HEK293 (cell line): Measurements from ENCODE around the gene KRTAP19-3.
"Not testable (repeated sequence)": the region's sequence is repeated elsewhere in the genome, so short reads cannot be mapped to it uniquely, and the experiment has no call there.

Experiments
- CTCF ChIA-PET: fragments of 350-600 bp; formaldehyde crosslinking; extraction: SDS; loops from one replicate; lab custom pipeline; 2021; ENCODE audit warnings: antibody characterized with exemption; lab: Yijun Ruan, JAX
- POLR2A ChIA-PET: fragments of 300-600 bp; formaldehyde crosslinking; extraction: SDS; loops from one replicate; lab custom pipeline; 2020; ENCODE audit warnings: antibody characterized with exemption, inconsistent platforms; lab: Yijun Ruan, JAX
- H3K27ac ChIP-seq: fragments of 200-500 bp; sonication (Bioruptor generic); 2 replicates; pipeline ENCODE4 v1.5.1; 2014; ENCODE audit warnings: low read depth, low read length, control low read depth, inconsistent platforms; ENCODE audit errors: extremely low read depth
- H3K36me3 ChIP-seq, 2 experiments: fragments of 200-500 bp in 1 of 2; sonication (Bioruptor generic) in 1 of 2; 1 replicate in 1 of 2; 2 replicates in 1 of 2; pipeline ENCODE4 v1.5.1; 2014 to 2017; ENCODE audit warnings: inconsistent platforms in 2 of 2, low read length in 2 of 2; ENCODE audit not compliant: control insufficient read depth in 2 of 2, insufficient read depth in 1 of 2
- H3K4me1 ChIP-seq: fragments of 200-500 bp; sonication (Bioruptor generic); 2 replicates; pipeline ENCODE4 v1.5.1; 2014; ENCODE audit warnings: mild to moderate bottlenecking, low read length, inconsistent platforms; ENCODE audit not compliant: control insufficient read depth, insufficient read depth
- H3K4me3 ChIP-seq: 2 replicates; pipeline ENCODE4 v1.5.1; 2011; ENCODE audit warnings: low read depth, mild to moderate bottlenecking, control low read depth, low read length, moderate library complexity
- H3K9me3 ChIP-seq: fragments of 200-500 bp; sonication (Bioruptor generic); 2 replicates; pipeline ENCODE4 v1.5.1; 2014; ENCODE audit warnings: low read depth, low read length, inconsistent platforms; ENCODE audit not compliant: control insufficient read depth, insufficient read depth
- MYNN ChIP-seq: fragments of 450-650 bp; formaldehyde crosslinking; IDR thresholded peaks from 2 replicates; pipeline ENCODE4 v1.5.1; 2016; ENCODE audit warnings: missing biosample characterization, missing genetic modification characterization, borderline replicate concordance
- SCRT2 ChIP-seq: fragments of 450-650 bp; formaldehyde crosslinking; IDR thresholded peaks from 2 replicates; pipeline ENCODE4 v1.5.1; 2016; ENCODE audit warnings: missing biosample characterization, missing genetic modification characterization
- ZBTB1 ChIP-seq: fragments of 450-650 bp; formaldehyde crosslinking; IDR thresholded peaks from 2 replicates; pipeline ENCODE4 v1.5.1; 2016; ENCODE audit warnings: missing biosample characterization, missing genetic modification characterization
- ZNF132 ChIP-seq: fragments of 450-650 bp; formaldehyde crosslinking; IDR thresholded peaks from 2 replicates; pipeline ENCODE4 v1.5.1; 2017; ENCODE audit warnings: missing biosample characterization, missing genetic modification characterization, borderline replicate concordance
- ZNF2 ChIP-seq: fragments of 450-650 bp; formaldehyde crosslinking; IDR thresholded peaks from 2 replicates; pipeline ENCODE4 v1.5.1; 2016; ENCODE audit warnings: missing biosample characterization, missing genetic modification characterization
- ZNF214 ChIP-seq: fragments of 450-650 bp; formaldehyde crosslinking; IDR thresholded peaks from 2 replicates; pipeline ENCODE4 v1.5.1; 2017; ENCODE audit warnings: missing biosample characterization, mild to moderate bottlenecking, missing genetic modification characterization, borderline replicate concordance
- ZNF354C ChIP-seq: fragments of 450-650 bp; formaldehyde crosslinking; IDR thresholded peaks from 2 replicates; pipeline ENCODE4 v1.5.1; 2016; ENCODE audit warnings: missing biosample characterization, missing genetic modification characterization, low read depth, borderline replicate concordance
- ZNF610 ChIP-seq: fragments of 450-650 bp; formaldehyde crosslinking; IDR thresholded peaks from 2 replicates; pipeline ENCODE4 v1.5.1; 2016; ENCODE audit warnings: missing biosample characterization, missing genetic modification characterization, borderline replicate concordance
- ZNF621 ChIP-seq: fragments of 450-650 bp; formaldehyde crosslinking; IDR thresholded peaks from 2 replicates; pipeline ENCODE4 v1.5.1; 2017; ENCODE audit warnings: missing biosample characterization, missing genetic modification characterization
- ZNF777 ChIP-seq: fragments of 450-650 bp; formaldehyde crosslinking; IDR thresholded peaks from 2 replicates; pipeline ENCODE4 v1.5.1; 2017; ENCODE audit warnings: missing biosample characterization, missing genetic modification characterization, borderline replicate concordance
- TF ChIP-seq, protein P1 (sequence below): fragments of 450-650 bp; formaldehyde crosslinking; IDR thresholded peaks from 2 replicates; pipeline ENCODE4 v1.5.1; 2016; ENCODE audit warnings: missing biosample characterization, missing genetic modification characterization
- TF ChIP-seq, protein P2 (sequence below): fragments of 450-650 bp; formaldehyde crosslinking; IDR thresholded peaks from 2 replicates; pipeline ENCODE4 v1.5.1; 2017; ENCODE audit warnings: missing biosample characterization, missing genetic modification characterization
- TF ChIP-seq, protein P3 (sequence below): fragments of 450-650 bp; formaldehyde crosslinking; IDR thresholded peaks from 2 replicates; pipeline ENCODE4 v1.5.1; 2017; ENCODE audit warnings: missing biosample characterization, missing genetic modification characterization

Gene KRTAP19-3

DNA sequence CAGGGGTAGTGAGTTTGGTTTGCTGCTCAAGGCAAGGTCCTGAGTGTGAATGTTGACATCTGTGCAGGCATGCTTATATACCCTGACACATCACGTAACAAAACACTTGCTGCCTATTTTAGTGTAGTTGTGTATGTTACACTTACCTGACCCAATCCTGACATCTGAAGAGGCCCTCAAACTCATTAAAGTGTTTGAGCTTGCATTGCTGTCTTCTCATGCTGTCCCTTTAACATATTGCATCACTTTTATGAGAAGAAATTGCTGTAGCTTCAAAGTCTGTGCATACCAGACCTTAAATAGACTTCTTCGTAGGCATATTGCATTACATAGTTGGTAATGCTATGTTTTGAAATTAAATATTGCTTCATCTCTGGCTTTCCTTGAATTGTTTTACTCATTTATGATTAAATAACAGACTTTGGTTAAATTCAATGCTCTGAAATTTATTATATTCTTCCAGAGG is at the start of gene KRTAP19-3:
Gene KRTAP19-3 (minus strand): TSS at position 51 of the 466 bp plus-strand sequence. CDS start 56 bp downstream, outside the sequence.
- TF ChIP-seq, protein P1, sequence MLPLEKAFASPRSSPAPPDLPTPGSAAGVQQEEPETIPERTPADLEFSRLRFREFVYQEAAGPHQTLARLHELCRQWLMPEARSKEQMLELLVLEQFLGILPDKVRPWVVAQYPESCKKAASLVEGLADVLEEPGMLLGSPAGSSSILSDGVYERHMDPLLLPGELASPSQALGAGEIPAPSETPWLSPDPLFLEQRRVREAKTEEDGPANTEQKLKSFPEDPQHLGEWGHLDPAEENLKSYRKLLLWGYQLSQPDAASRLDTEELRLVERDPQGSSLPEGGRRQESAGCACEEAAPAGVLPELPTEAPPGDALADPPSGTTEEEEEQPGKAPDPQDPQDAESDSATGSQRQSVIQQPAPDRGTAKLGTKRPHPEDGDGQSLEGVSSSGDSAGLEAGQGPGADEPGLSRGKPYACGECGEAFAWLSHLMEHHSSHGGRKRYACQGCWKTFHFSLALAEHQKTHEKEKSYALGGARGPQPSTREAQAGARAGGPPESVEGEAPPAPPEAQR (tag by site-specific recombination) = no peak
- TF ChIP-seq, all 188 proteins: peak for 0

DNA sequence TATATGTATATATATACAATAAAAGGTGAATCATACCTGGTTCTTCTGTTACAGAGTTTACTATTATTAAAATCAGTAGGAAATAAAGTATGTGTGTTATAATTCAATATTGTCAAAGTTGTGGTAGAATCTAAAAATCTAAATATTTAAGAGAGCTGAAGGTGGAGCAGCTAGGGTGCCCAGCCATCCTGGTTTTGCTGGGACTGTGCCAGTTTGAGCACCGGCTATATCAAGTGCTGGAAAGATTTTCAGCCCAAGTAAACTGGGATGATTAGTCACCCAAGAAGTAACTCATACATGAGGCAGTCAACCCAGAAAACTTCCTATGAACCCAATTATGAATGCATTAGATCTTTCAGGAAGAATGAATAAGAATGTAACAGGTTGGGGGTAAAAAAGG is 27.1 kb upstream of the KRTAP19-3 start:
- POLR2A ChIA-PET = no interaction called here
- Histone ChIP-seq H3K9me3 (no peaks in the 10 kb centered on the region; the same call in none of the 2 replicates), H3K4me1 (no peaks in the 10 kb centered on the region), H3K36me3 (no peaks in the 10 kb centered on the region), H3K27ac (no peak overlapping the region), H3K4me3 (no peak overlapping the region)
- CTCF ChIA-PET = interaction anchor here (0.7 kb wide), 1 partner anchor 14 kb away, joined by 3 read pairs; no protein-coding TSS in a partner anchor
- no peak for TF ChIP-seq MYNN
- no peak for TF ChIP-seq ZNF610 (tag by site-specific recombination)

More for the DNA sequence above, at the start of gene KRTAP19-3:
- H3K4me1 ChIP-seq = no peaks in the 10 kb centered on the region
- ChIA-PET CTCF (interaction anchor here (0.6 to 0.7 kb wide), 2 partner anchors 28 to 599 kb away, joined by 4 read pairs; no protein-coding TSS in a partner anchor), POLR2A (interaction anchor here (0.7 kb wide), 1 partner anchor 1067 kb away, joined by 3 read pairs; no protein-coding TSS in a partner anchor)
- no peak within 1 kb of the TSS for H3K27ac ChIP-seq
- no peak within 1 kb of the TSS for H3K4me3 ChIP-seq
- H3K36me3 ChIP-seq = no peaks in the 10 kb centered on the region
- H3K9me3 ChIP-seq = no peaks in the 10 kb centered on the region

DNA sequence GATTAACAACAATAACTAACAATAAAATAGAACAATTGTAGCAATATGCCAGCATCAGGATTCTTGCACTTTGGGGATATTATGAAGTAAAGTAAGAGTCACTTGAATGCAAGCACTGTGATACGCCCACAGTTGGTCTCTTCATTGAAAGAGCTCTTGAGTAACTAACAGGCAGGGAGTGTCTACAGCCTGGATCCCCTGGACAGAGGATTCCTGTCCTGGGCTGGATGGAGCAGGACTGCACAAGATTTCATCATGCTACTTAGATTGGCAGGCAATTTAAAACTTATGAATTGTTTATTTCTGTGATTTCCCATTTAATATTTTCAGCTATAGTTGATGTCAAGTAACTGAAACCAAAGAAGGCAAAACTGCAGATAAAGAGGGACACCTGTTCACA is 23.9 kb upstream of the KRTAP19-3 start:
- POLR2A ChIA-PET = no interaction called here
- H3K9me3 ChIP-seq = no peaks in the 10 kb centered on the region; the same call in 1 of the 2 replicates
- TF ChIP-seq SCRT2 (no peak), ZNF132 (tag by site-specific recombination) (no peak), ZNF354C (tag by site-specific recombination) (no peak), ZNF621 (tag by site-specific recombination) (no peak), ZNF2 (tag by site-specific recombination) (no peak), ZNF214 (tag by site-specific recombination) (no peak), ZBTB1 (tag by site-specific recombination) (no peak), ZNF777 (tag by site-specific recombination) (no peak)
- TF ChIP-seq, protein P2, sequence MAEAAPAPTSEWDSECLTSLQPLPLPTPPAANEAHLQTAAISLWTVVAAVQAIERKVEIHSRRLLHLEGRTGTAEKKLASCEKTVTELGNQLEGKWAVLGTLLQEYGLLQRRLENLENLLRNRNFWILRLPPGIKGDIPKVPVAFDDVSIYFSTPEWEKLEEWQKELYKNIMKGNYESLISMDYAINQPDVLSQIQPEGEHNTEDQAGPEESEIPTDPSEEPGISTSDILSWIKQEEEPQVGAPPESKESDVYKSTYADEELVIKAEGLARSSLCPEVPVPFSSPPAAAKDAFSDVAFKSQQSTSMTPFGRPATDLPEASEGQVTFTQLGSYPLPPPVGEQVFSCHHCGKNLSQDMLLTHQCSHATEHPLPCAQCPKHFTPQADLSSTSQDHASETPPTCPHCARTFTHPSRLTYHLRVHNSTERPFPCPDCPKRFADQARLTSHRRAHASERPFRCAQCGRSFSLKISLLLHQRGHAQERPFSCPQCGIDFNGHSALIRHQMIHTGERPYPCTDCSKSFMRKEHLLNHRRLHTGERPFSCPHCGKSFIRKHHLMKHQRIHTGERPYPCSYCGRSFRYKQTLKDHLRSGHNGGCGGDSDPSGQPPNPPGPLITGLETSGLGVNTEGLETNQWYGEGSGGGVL (tag by site-specific recombination) = no peak
- TF ChIP-seq, protein P3, sequence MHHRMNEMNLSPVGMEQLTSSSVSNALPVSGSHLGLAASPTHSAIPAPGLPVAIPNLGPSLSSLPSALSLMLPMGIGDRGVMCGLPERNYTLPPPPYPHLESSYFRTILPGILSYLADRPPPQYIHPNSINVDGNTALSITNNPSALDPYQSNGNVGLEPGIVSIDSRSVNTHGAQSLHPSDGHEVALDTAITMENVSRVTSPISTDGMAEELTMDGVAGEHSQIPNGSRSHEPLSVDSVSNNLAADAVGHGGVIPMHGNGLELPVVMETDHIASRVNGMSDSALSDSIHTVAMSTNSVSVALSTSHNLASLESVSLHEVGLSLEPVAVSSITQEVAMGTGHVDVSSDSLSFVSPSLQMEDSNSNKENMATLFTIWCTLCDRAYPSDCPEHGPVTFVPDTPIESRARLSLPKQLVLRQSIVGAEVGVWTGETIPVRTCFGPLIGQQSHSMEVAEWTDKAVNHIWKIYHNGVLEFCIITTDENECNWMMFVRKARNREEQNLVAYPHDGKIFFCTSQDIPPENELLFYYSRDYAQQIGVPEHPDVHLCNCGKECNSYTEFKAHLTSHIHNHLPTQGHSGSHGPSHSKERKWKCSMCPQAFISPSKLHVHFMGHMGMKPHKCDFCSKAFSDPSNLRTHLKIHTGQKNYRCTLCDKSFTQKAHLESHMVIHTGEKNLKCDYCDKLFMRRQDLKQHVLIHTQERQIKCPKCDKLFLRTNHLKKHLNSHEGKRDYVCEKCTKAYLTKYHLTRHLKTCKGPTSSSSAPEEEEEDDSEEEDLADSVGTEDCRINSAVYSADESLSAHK (tag by site-specific recombination) = no peak

DNA sequence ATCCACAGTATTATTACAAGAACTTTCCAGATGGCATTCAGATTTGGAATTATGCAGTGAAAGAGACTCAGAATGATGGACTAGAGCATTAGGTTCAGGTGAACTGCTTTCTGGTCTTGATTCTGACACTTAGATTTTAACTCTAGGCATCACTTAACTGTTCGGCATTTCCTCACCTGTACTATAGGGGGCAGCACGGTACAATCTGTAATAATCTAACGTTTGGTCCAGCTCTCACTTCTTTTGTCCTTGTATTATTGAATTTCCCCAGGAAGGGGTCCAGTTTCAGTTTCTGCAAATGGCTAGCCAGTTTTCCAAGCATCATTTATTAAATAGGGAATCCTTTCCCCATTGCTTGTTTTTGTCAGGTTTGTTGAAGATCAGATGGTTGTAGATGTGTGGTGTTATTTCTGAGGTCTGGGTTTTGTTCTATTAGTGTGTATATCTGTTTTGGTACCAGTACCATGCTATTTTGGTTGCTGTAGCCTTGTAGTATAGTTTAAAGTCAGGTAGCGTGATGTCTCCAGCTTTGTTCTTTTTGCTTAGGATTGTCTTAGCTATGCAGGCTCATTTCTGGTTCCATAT is 13.9 kb upstream of the KRTAP19-3 start:
- H3K36me3 ChIP-seq, H3K4me3 ChIP-seq, H3K4me1 ChIP-seq, POLR2A ChIA-PET, H3K9me3 ChIP-seq, H3K27ac ChIP-seq: not testable (repeated sequence)
- CTCF ChIA-PET = interaction anchor here (0.5 to 2.3 kb wide), 22 partner anchors 8 to 582 kb away, joined by 3 to 12 read pairs (median 3); partner anchors contain the start of gene KRTAP19-4

More for the DNA sequence above, 23.9 kb upstream of the KRTAP19-3 start:
- no peak overlapping the region for H3K27ac ChIP-seq
- no peaks in the 10 kb centered on the region for H3K36me3 ChIP-seq
- H3K4me3 ChIP-seq = no peak overlapping the region
- H3K4me1 ChIP-seq = no peaks in the 10 kb centered on the region
- CTCF ChIA-PET = interaction anchor here (0.8 kb wide), 1 partner anchor 10 kb away, joined by 3 read pairs; no protein-coding TSS in a partner anchor
